Parathyroid adenoma (tissue), 2 donors: ENCODE measurements around the gene MATR3.
"Not testable (repeated sequence)": the region's sequence is repeated elsewhere in the genome, so short reads cannot be mapped to it uniquely, and the experiment has no call there.

Experiments
- H2AFZ ChIP-seq: fragments of 300-600 bp; sonication (generic); one replicate; pipeline ENCODE4 v1.7.0; 2017; ENCODE audit warnings: antibody characterized with exemption, mild to moderate bottlenecking
- H3K27ac ChIP-seq: fragments of 300-600 bp; sonication (generic); one replicate; pipeline ENCODE4 v1.7.0; 2017
- H3K27me3 ChIP-seq: fragments of 300-600 bp; sonication (generic); one replicate; pipeline ENCODE4 v1.7.0; 2017; ENCODE audit warnings: low read length; ENCODE audit not compliant: control insufficient read depth, insufficient read depth
- H3K36me3 ChIP-seq: fragments of 300-600 bp; sonication (generic); one replicate; pipeline ENCODE4 v1.7.0; 2017; ENCODE audit warnings: low read length; ENCODE audit not compliant: control insufficient read depth, insufficient read depth
- H3K4me1 ChIP-seq: fragments of 300-600 bp; sonication (generic); one replicate; pipeline ENCODE4 v1.7.0; 2017; ENCODE audit warnings: control low read depth
- H3K4me2 ChIP-seq: fragments of 300-600 bp; sonication (generic); one replicate; pipeline ENCODE4 v1.7.0; 2017; ENCODE audit warnings: low read length
- H3K4me3 ChIP-seq: fragments of 300-600 bp; sonication (generic); one replicate; pipeline ENCODE4 v1.7.0; 2017; ENCODE audit warnings: low read depth, low read length
- H3K79me2 ChIP-seq: fragments of 300-600 bp; sonication (generic); one replicate; pipeline ENCODE4 v1.7.0; 2017; ENCODE audit warnings: control low read depth
- H3K9ac ChIP-seq: fragments of 300-600 bp; sonication (generic); one replicate; pipeline ENCODE4 v1.7.0; 2017; ENCODE audit warnings: mild to moderate bottlenecking
- H3K9me3 ChIP-seq: fragments of 300-600 bp; sonication (generic); one replicate; pipeline ENCODE4 v1.7.0; 2017; ENCODE audit warnings: low read length; ENCODE audit not compliant: control insufficient read depth
- TF ChIP-seq, protein P1 (sequence below): fragments of 300-600 bp; sonication (generic); IDR thresholded peaks from one replicate; pipeline ENCODE4 v1.7.0; 2017; ENCODE audit warnings: antibody characterized with exemption, mild to moderate bottlenecking
- donor health status: primary hyperparathyroidism.

MATR3 gene

GRCh38 chr5:139267481-139267880 lies 26.1 kb upstream of the MATR3 start:
- Histone ChIP-seq H3K4me2 (no peak overlapping the region), H3K9me3 (no peaks in the 10 kb centered on the region), H3K36me3 (no peaks in the 10 kb centered on the region), H2AFZ (no peak overlapping the region), H3K79me2 (no peaks in the 10 kb centered on the region), H3K27me3 (no peaks in the 10 kb centered on the region), H3K27ac (no peak overlapping the region), H3K9ac (no peak overlapping the region), H3K4me3 (no peak overlapping the region), H3K4me1 (peaks cover 5% of the 10 kb centered on the region)
- TF ChIP-seq, protein P1, sequence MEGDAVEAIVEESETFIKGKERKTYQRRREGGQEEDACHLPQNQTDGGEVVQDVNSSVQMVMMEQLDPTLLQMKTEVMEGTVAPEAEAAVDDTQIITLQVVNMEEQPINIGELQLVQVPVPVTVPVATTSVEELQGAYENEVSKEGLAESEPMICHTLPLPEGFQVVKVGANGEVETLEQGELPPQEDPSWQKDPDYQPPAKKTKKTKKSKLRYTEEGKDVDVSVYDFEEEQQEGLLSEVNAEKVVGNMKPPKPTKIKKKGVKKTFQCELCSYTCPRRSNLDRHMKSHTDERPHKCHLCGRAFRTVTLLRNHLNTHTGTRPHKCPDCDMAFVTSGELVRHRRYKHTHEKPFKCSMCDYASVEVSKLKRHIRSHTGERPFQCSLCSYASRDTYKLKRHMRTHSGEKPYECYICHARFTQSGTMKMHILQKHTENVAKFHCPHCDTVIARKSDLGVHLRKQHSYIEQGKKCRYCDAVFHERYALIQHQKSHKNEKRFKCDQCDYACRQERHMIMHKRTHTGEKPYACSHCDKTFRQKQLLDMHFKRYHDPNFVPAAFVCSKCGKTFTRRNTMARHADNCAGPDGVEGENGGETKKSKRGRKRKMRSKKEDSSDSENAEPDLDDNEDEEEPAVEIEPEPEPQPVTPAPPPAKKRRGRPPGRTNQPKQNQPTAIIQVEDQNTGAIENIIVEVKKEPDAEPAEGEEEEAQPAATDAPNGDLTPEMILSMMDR = no peak

- Histone ChIP-seq H3K4me2 (peak overlapping the region; percentile 37), H3K9me3 (no peaks in the 10 kb centered on the region), H3K79me2 (no peaks in the 10 kb centered on the region), H3K27me3 (no peaks in the 10 kb centered on the region), H3K9ac (no peak overlapping the region), H2AFZ (peak overlapping the region; percentile 30), H3K4me1 (peaks cover 10% of the 10 kb centered on the region), H3K4me3 (no peak overlapping the region), H3K27ac (no peak overlapping the region), H3K36me3 (no peaks in the 10 kb centered on the region)
- TF ChIP-seq, protein P1 = no peak
These were observed 25.0 kb upstream of the MATR3 start for GRCh38 chr5:139268364-139269202.

GRCh38 chr5:139270718-139271117 lies 22.8 kb upstream of the MATR3 start:
- H3K36me3 ChIP-seq, H3K27me3 ChIP-seq, H3K4me3 ChIP-seq, H2AFZ ChIP-seq, H3K79me2 ChIP-seq, H3K9ac ChIP-seq, H3K27ac ChIP-seq, H3K4me2 ChIP-seq, H3K9me3 ChIP-seq: not testable (repeated sequence)
- H3K4me1 ChIP-seq = peaks cover 17% of the 10 kb centered on the region

GRCh38 chr5:139271201-139272027 lies 22.1 kb upstream of the MATR3 start:
- Histone ChIP-seq H3K27ac (no peak overlapping the region), H3K4me1 (peaks cover 17% of the 10 kb centered on the region), H3K9me3 (no peaks in the 10 kb centered on the region), H3K4me2 (no peak overlapping the region), H3K79me2 (no peaks in the 10 kb centered on the region), H3K27me3 (no peaks in the 10 kb centered on the region), H3K4me3 (no peak overlapping the region), H3K36me3 (no peaks in the 10 kb centered on the region), H2AFZ (no peak overlapping the region), H3K9ac (no peak overlapping the region)
- TF ChIP-seq, protein P1 = no peak
